H9 (cell line): ENCODE data around the gene MEFV. TPM values are rescaled to one million over a fixed set of nuclear protein-coding genes. Genes with fewer than 3 reads are reported as not detected.

ENCODE experiments used
- DNase-seq: peaks from one replicate; pipeline ENCODE4 v3.0.0-alpha.2; 2017
- H2AFZ ChIP-seq: one replicate; pipeline ENCODE4 v1.6.1; 2013; ENCODE audit warnings: mild to moderate bottlenecking, low read length, control low read depth, moderate library complexity
- H2AK5ac ChIP-seq: 2 replicates; pipeline ENCODE4 v1.6.1; 2013; ENCODE audit warnings: low read length, control low read depth, mixed read lengths; ENCODE audit not compliant: insufficient read length
- H2BK120ac ChIP-seq: one replicate; pipeline ENCODE4 v1.6.1; 2013; ENCODE audit warnings: low read depth, mild to moderate bottlenecking, low read length, control low read depth, inconsistent platforms; ENCODE audit not compliant: poor library complexity, severe bottlenecking
- H2BK12ac ChIP-seq: 2 replicates; pipeline ENCODE4 v1.6.1; 2013; ENCODE audit warnings: low read length, control low read depth, mixed read lengths, low read depth; ENCODE audit not compliant: insufficient read length
- H2BK15ac ChIP-seq: 2 replicates; pipeline ENCODE4 v1.6.1; 2013; ENCODE audit warnings: low read depth, low read length, control low read depth
- H2BK20ac ChIP-seq: one replicate; pipeline ENCODE4 v1.6.1; 2013; ENCODE audit warnings: low read depth, mild to moderate bottlenecking, low read length, control low read depth, inconsistent platforms; ENCODE audit not compliant: poor library complexity, severe bottlenecking
- H2BK5ac ChIP-seq: 2 replicates; pipeline ENCODE4 v1.6.1; 2013; ENCODE audit warnings: low read length, control low read depth, mixed read lengths; ENCODE audit not compliant: insufficient read length
- H3K14ac ChIP-seq: 2 replicates; pipeline ENCODE4 v1.6.1; 2013; ENCODE audit warnings: low read length, control low read depth; ENCODE audit not compliant: insufficient read depth
- H3K18ac ChIP-seq: 2 replicates; pipeline ENCODE4 v1.6.1; 2013; ENCODE audit warnings: low read depth, mild to moderate bottlenecking, mixed read lengths, low read length, control low read depth; ENCODE audit not compliant: insufficient read length
- H3K23ac ChIP-seq: 2 replicates; pipeline ENCODE4 v1.6.1; 2013; ENCODE audit warnings: low read length, control low read depth, mixed read lengths, low read depth; ENCODE audit not compliant: insufficient read length
- H3K23me2 ChIP-seq: 2 replicates; pipeline ENCODE4 v1.6.1; 2013; ENCODE audit warnings: low read depth, mild to moderate bottlenecking, mixed read lengths, low read length, control low read depth; ENCODE audit not compliant: insufficient read length, poor library complexity, severe bottlenecking
- H3K27ac ChIP-seq: 2 replicates; pipeline ENCODE4 v1.5.1; 2013; ENCODE audit warnings: low read length, control low read depth, mixed read lengths, low read depth; ENCODE audit not compliant: insufficient read length
- H3K27me3 ChIP-seq: 2 replicates; pipeline ENCODE4 v1.6.1; 2013; ENCODE audit warnings: low read length, control low read depth, inconsistent platforms; ENCODE audit not compliant: insufficient read depth
- H3K4ac ChIP-seq: 2 replicates; pipeline ENCODE4 v1.6.1; 2013; ENCODE audit warnings: low read depth, mild to moderate bottlenecking, control low read depth, inconsistent platforms, low read length, moderate library complexity
- H3K4me1 ChIP-seq: 2 replicates; pipeline ENCODE4 v1.6.1; 2013; ENCODE audit warnings: low read length, control low read depth, inconsistent platforms; ENCODE audit not compliant: insufficient read depth
- H3K4me2 ChIP-seq: 2 replicates; pipeline ENCODE4 v1.6.1; 2013; ENCODE audit warnings: low read length, control low read depth, mixed read lengths; ENCODE audit not compliant: insufficient read length, insufficient read depth
- H3K56ac ChIP-seq: 2 replicates; pipeline ENCODE4 v1.6.1; 2013; ENCODE audit warnings: low read depth, mild to moderate bottlenecking, mixed read lengths, low read length, control low read depth; ENCODE audit not compliant: insufficient read length
- H3K79me1 ChIP-seq: 2 replicates; pipeline ENCODE4 v1.6.1; 2013; ENCODE audit warnings: low read depth, mild to moderate bottlenecking, moderate library complexity, low read length, control low read depth, inconsistent platforms; ENCODE audit not compliant: insufficient read depth, poor library complexity, severe bottlenecking
- H3K79me2 ChIP-seq: 2 replicates; pipeline ENCODE4 v1.6.1; 2013; ENCODE audit warnings: low read length, control low read depth, inconsistent platforms; ENCODE audit not compliant: insufficient read depth
- H3K9ac ChIP-seq: 2 replicates; pipeline ENCODE4 v1.6.1; 2013; ENCODE audit warnings: low read length, control low read depth, mixed read lengths; ENCODE audit not compliant: insufficient read length; ENCODE audit errors: extremely low read depth
- H3K9me3 ChIP-seq: one replicate; pipeline ENCODE4 v1.6.1; 2013; ENCODE audit warnings: low read depth, low read length, inconsistent platforms; ENCODE audit not compliant: control insufficient read depth
- H3T11ph ChIP-seq: one replicate; pipeline ENCODE4 v1.6.1; 2013; ENCODE audit warnings: mild to moderate bottlenecking, low read length, control low read depth, inconsistent platforms
- H4K20me1 ChIP-seq: one replicate; pipeline ENCODE4 v1.6.1; 2013; ENCODE audit not compliant: control insufficient read depth, insufficient read length, insufficient read depth
- H4K5ac ChIP-seq: 2 replicates; pipeline ENCODE4 v1.6.1; 2013; ENCODE audit warnings: low read depth, mild to moderate bottlenecking, mixed read lengths, low read length, control low read depth; ENCODE audit not compliant: insufficient read length
- H4K8ac ChIP-seq: replicated peaks from 2 replicates; pipeline ENCODE4 v1.6.1; 2013; ENCODE audit warnings: low read length, control low read depth, mixed read lengths, low read depth; ENCODE audit not compliant: insufficient read length
- H4K91ac ChIP-seq: 2 replicates; pipeline ENCODE4 v1.6.1; 2013; ENCODE audit warnings: low read depth, mild to moderate bottlenecking, moderate library complexity, mixed read lengths, low read length, control low read depth; ENCODE audit not compliant: insufficient read length
- H3K27ac Mint-ChIP-seq, 3 experiments: 2 replicates in 2 of 3; 3 replicates in 1 of 3; pipeline ENCODE4 v1.8.0; 2020 to 2021; ENCODE audit warnings: mixed read lengths in 3 of 3, mild to moderate bottlenecking in 1 of 3, moderate library complexity in 1 of 3
- H3K27me3 Mint-ChIP-seq: 2 replicates; pipeline ENCODE4 v1.8.0; 2021; ENCODE audit warnings: low read depth, mild to moderate bottlenecking, moderate library complexity, mixed read lengths
- H3K36me3 Mint-ChIP-seq, 3 experiments: 2 replicates in 2 of 3; 3 replicates in 1 of 3; pipeline ENCODE4 v1.8.0; 2020 to 2021; ENCODE audit warnings: low read depth in 3 of 3, mixed read lengths in 3 of 3; ENCODE audit not compliant: insufficient read depth in 1 of 3
- H3K4me1 Mint-ChIP-seq, 2 experiments: 2 replicates each; pipeline ENCODE4 v1.8.0; 2020; ENCODE audit warnings: mixed read lengths in 2 of 2
- H3K4me3 Mint-ChIP-seq, 2 experiments: 2 replicates in 1 of 2; 3 replicates in 1 of 2; pipeline ENCODE4 v1.8.0; 2020 to 2021; ENCODE audit warnings: mild to moderate bottlenecking in 2 of 2, mixed read lengths in 2 of 2, moderate library complexity in 1 of 2
- H3K9me3 Mint-ChIP-seq, 2 experiments: 2 replicates in 1 of 2; 3 replicates in 1 of 2; pipeline ENCODE4 v1.8.0; 2020; ENCODE audit warnings: mild to moderate bottlenecking in 2 of 2, mixed read lengths in 2 of 2, moderate library complexity in 1 of 2
- WGBS: extraction: QIAGEN DNeasy Blood & Tissue Kit; methylation state at CpG from one replicate; pipeline ENCODE4 v1.1.7; 2013; ENCODE audit warnings: missing lambda C conversion rate, low lambda C conversion rate, mixed read lengths; ENCODE audit not compliant: insufficient read length; ENCODE audit errors: extremely low coverage; 5-methylcytosine and 5-hydroxymethylcytosine counted together
- total RNA-seq: library from RNA; stranded (reverse); gene quantifications from 2 replicates; pipeline ENCODE4 v1.2.1, GENCODE V29; 2021
- TF ChIP-seq, protein P1 (sequence below): fragments of 200-600 bp; sonication (generic); conservative IDR thresholded peaks from 3 replicates; pipeline ENCODE4 v1.8.0; 2021; ENCODE audit warnings: antibody characterized with exemption, mild to moderate bottlenecking

MEFV gene
- total RNA-seq, 1 experiment from 2014 or later, result not detected

DNA sequence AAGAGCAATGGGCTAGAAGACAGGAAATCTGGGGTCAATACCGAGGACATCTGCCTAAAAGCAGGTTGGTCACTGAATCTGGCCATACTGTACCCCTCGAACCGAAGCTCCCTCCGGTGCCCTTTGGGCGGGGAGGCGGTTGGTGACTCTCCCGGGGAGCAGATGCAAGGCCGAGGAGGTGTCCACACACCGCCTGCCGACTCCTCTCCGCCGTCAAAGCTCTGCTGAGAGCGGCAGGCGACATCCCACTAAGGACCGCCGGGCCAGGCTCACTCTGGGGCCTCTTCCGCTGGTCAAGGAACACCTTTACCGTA, 21.9 kb downstream of the MEFV start:
- peaks cover 36 to 46% (median 41%) of the 10 kb centered on the region in 3 experiments for H3K36me3 Mint-ChIP-seq
- H3K27ac ChIP-seq, result no peak overlapping the region

More for the DNA sequence above, 21.9 kb downstream of the MEFV start:
- peaks cover 3% of the 10 kb centered on the region for H3K79me1 ChIP-seq
- H3K56ac ChIP-seq, result no peak overlapping the region
- TF ChIP-seq, protein P1, sequence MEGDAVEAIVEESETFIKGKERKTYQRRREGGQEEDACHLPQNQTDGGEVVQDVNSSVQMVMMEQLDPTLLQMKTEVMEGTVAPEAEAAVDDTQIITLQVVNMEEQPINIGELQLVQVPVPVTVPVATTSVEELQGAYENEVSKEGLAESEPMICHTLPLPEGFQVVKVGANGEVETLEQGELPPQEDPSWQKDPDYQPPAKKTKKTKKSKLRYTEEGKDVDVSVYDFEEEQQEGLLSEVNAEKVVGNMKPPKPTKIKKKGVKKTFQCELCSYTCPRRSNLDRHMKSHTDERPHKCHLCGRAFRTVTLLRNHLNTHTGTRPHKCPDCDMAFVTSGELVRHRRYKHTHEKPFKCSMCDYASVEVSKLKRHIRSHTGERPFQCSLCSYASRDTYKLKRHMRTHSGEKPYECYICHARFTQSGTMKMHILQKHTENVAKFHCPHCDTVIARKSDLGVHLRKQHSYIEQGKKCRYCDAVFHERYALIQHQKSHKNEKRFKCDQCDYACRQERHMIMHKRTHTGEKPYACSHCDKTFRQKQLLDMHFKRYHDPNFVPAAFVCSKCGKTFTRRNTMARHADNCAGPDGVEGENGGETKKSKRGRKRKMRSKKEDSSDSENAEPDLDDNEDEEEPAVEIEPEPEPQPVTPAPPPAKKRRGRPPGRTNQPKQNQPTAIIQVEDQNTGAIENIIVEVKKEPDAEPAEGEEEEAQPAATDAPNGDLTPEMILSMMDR, result no peak
- H2AFZ ChIP-seq, result no peak overlapping the region
- H4K20me1 ChIP-seq, result no peaks in the 10 kb centered on the region
- no peak overlapping the region for H4K8ac ChIP-seq
- H3K4me1 ChIP-seq, result no peaks in the 10 kb centered on the region
- no peak overlapping the region for H2BK20ac ChIP-seq
- H4K91ac ChIP-seq, result no peak overlapping the region
- peaks cover 10 to 13% of the 10 kb centered on the region in 2 experiments for H3K4me1 Mint-ChIP-seq
- WGBS, result no CpG with 5 or more reads among the region's 18 CpGs
- no peak overlapping the region for H2BK5ac ChIP-seq
- peaks cover 8% of the 10 kb centered on the region for H3K9me3 ChIP-seq
- no peak overlapping the region for H2AK5ac ChIP-seq
- no peak overlapping the region for H3K23ac ChIP-seq
- H3K79me2 ChIP-seq, result no peaks in the 10 kb centered on the region
- H3K27ac Mint-ChIP-seq, result peak overlapping the region in 1 of 3 experiments; percentile 83; a peak in 1 of 7 replicates
- no peak overlapping the region for H2BK15ac ChIP-seq
- no peak overlapping the region for H3K4ac ChIP-seq
- H2BK120ac ChIP-seq, result no peak overlapping the region
- H3K27me3 Mint-ChIP-seq, result no peaks in the 10 kb centered on the region
- peak overlapping the region; percentile 79 for H3K9ac ChIP-seq
- H3K14ac ChIP-seq, result peak overlapping the region; percentile 74
- H3K23me2 ChIP-seq, result no peaks in the 10 kb centered on the region
- peak overlapping the region; percentile 91 to 92 for H3K4me3 Mint-ChIP-seq
- no peak for DNase-seq
- no peak overlapping the region for H4K5ac ChIP-seq
- H3T11ph ChIP-seq, result no peak overlapping the region
- H3K18ac ChIP-seq, result peak overlapping the region; percentile 18
- H2BK12ac ChIP-seq, result no peak overlapping the region
- no peaks in the 10 kb centered on the region for H3K27me3 ChIP-seq
- H3K9me3 Mint-ChIP-seq, result peaks cover 39 to 42% of the 10 kb centered on the region in 2 experiments
- peak overlapping the region; percentile 84 for H3K4me2 ChIP-seq
